Fibroblast of skin of abdomen (primary cell): ENCODE results near the gene KANSL1.
"Not testable (repeated sequence)": the region's sequence is repeated elsewhere in the genome, so short reads cannot be mapped to it uniquely, and the experiment has no call there.

Experiments used
- DNase-seq: peaks from one replicate; pipeline ENCODE4 v3.0.0-alpha.2; 2013

KANSL1 gene

GRCh38 chr17:46192439-46193150, 634 bp downstream of the KANSL1 start:
- DNase-seq = peak; percentile 84

GRCh38 chr17:46192189-46192438, 1.1 kb downstream of the KANSL1 start:
- DNase-seq = no peak

GRCh38 chr17:46191322-46192188, 1.7 kb downstream of the KANSL1 start:
- no peak for DNase-seq

- peak; percentile 53 for DNase-seq
Measured at GRCh38 chr17:46190763-46191162, 2.5 kb downstream of the KANSL1 start.

GRCh38 chr17:46186827-46187235, 6.4 kb downstream of the KANSL1 start:
- not testable (repeated sequence) for DNase-seq

- no peak for DNase-seq
Measured at GRCh38 chr17:46184696-46185095, 8.5 kb downstream of the KANSL1 start.

- not testable (repeated sequence) for DNase-seq
Measured at GRCh38 chr17:46183383-46183782, 9.8 kb downstream of the KANSL1 start.

GRCh38 chr17:46182961-46183360, 10.3 kb downstream of the KANSL1 start:
- DNase-seq = no peak

GRCh38 chr17:46181940-46182339, 11.3 kb downstream of the KANSL1 start:
- DNase-seq = no peak

GRCh38 chr17:46181316-46181715, 11.9 kb downstream of the KANSL1 start:
- DNase-seq = not testable (repeated sequence)

GRCh38 chr17:46180892-46181274, 12.3 kb downstream of the KANSL1 start:
- peak; percentile 58 for DNase-seq

- not testable (repeated sequence) for DNase-seq
Measured at GRCh38 chr17:46180185-46180891, 12.9 kb downstream of the KANSL1 start.

GRCh38 chr17:46179375-46179999, 13.7 kb downstream of the KANSL1 start:
- no peak for DNase-seq

- peak; percentile 60 for DNase-seq
Measured at GRCh38 chr17:46178550-46179214, 14.5 kb downstream of the KANSL1 start.

GRCh38 chr17:46176975-46177374, 16.3 kb downstream of the KANSL1 start:
- no peak for DNase-seq

GRCh38 chr17:46175891-46176290, 17.3 kb downstream of the KANSL1 start:
- DNase-seq = peak; percentile 58

- DNase-seq = no peak
Measured at GRCh38 chr17:46173153-46173552, 20.1 kb downstream of the KANSL1 start.

GRCh38 chr17:46171939-46172338, 21.3 kb downstream of the KANSL1 start:
- DNase-seq = no peak

- no peak for DNase-seq
Measured at GRCh38 chr17:46170639-46171429, 22.4 kb downstream of the KANSL1 start.

GRCh38 chr17:46169913-46170638, 23.2 kb downstream of the KANSL1 start:
- DNase-seq = no peak
